ENCODE results near the gene MAMDC4.

Gene MAMDC4

GRCh38 chr9:136826703-136827582 is 25.2 kb upstream of the MAMDC4 start:
- no peak for TF ChIP-seq CTCF (conservative IDR thresholded peaks at IDR 0.05; ENCODE audit: low read length)
- DNase-seq (ENCODE audit: low read depth), result no peak
- no peak overlapping the region for H3K4me3 ChIP-seq (ENCODE audit: low read length)

DNA sequence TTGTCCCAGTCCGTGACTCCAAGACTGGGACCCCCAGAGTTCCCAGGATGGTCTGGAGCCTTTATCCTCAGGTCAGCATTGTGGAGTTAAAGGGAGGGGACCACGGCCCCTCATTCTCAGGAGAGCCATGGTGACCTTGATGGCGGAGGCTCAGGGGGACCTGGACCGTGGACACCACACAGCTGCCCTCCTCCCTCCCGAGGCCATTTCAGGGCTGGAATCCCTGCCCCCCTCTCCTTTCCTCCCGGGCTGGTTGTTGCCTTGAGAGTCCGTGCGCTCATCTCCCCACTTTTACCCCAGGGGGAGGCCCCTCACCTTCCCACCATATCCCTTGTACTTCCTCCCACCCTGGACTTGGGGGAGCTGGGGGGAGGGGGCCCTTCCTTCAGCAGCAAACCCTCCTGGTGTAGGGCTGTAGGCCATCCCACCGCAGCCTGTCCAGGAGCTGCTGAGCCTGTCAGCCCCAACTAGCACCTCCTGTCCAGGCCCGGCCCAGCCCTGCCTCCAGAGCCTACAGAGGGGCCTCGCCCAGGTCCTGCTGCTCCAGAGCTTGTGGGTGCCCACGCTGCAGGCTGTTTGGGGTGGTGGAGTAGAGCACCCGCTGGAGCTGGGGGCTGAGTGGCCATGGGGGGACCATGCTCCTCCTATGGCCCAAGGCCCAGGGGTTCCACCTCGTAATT is 24.2 kb upstream of the MAMDC4 start:
- DNase-seq (ENCODE audit: low read depth), result no peak
- no peak overlapping the region for H3K4me3 ChIP-seq (ENCODE audit: low read length)
- TF ChIP-seq CTCF (conservative IDR thresholded peaks at IDR 0.05; ENCODE audit: low read length), result no peak

DNA sequence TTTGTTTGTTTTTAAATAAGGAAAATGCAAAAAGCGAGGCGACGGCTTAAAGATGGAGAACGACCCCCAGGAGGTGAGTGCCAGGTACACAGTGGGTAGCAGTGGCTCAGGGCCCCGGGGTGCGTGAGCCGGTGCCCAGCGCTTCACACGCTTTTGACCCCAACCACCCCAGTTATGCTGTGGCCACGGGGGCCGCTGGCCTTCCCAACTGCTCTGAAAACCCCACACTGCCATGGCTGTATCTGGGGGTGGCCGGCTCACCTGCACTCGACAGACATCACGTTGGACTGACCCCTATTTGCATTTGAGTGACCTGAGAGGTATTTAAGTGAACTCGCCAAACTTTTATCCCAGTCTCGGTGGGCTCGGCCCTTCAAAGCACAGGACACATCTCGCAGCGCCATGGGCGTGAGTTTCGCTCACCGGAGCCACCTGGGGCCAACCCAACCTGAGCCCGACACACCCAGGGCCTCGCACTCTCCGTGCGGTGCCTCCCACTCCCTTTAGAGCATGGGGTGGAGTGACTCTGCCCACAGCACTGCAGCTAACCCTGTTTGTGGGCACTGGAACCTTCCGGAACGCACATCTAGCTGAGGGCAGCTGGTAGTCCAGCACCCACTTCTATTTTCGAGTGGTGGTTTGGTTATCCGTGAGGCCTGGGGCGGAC is 23.5 kb upstream of the MAMDC4 start:
- no peak overlapping the region for H3K4me3 ChIP-seq (ENCODE audit: low read length)
- DNase-seq (ENCODE audit: low read depth), result no peak
- no peak for TF ChIP-seq CTCF (conservative IDR thresholded peaks at IDR 0.05; ENCODE audit: low read length)

GRCh38 chr9:136829412-136829811 is 22.7 kb upstream of the MAMDC4 start:
- no peak for DNase-seq (ENCODE audit: low read depth)
- no peak overlapping the region for H3K4me3 ChIP-seq (ENCODE audit: low read length)
- no peak for TF ChIP-seq CTCF (conservative IDR thresholded peaks at IDR 0.05; ENCODE audit: low read length)

- no peak for DNase-seq (ENCODE audit: low read depth)
- H3K4me3 ChIP-seq (ENCODE audit: low read length), result no peak overlapping the region
- TF ChIP-seq CTCF (conservative IDR thresholded peaks at IDR 0.05; ENCODE audit: low read length), result no peak
Measured at GRCh38 chr9:136829981-136830885, 21.9 kb upstream of the MAMDC4 start.

GRCh38 chr9:136831002-136831719 is 21.0 kb upstream of the MAMDC4 start:
- no peak for DNase-seq (ENCODE audit: low read depth)
- no peak overlapping the region for H3K4me3 ChIP-seq (ENCODE audit: low read length)
- no peak for TF ChIP-seq CTCF (conservative IDR thresholded peaks at IDR 0.05; ENCODE audit: low read length)

Data from AG10803 (cell line).